HEK293 (cell line): ENCODE measurements around the gene MSRB3.

Source experiments
- CTCF ChIA-PET: fragments of 350-600 bp; formaldehyde crosslinking; extraction: SDS; loops from one replicate; lab custom pipeline; 2021; ENCODE audit warnings: antibody characterized with exemption; lab: Yijun Ruan, JAX
- POLR2A ChIA-PET: fragments of 300-600 bp; formaldehyde crosslinking; extraction: SDS; loops from one replicate; lab custom pipeline; 2020; ENCODE audit warnings: antibody characterized with exemption, inconsistent platforms; lab: Yijun Ruan, JAX
- H3K27ac ChIP-seq: fragments of 200-500 bp; sonication (Bioruptor generic); 2 replicates; pipeline ENCODE4 v1.5.1; 2014; ENCODE audit warnings: low read depth, low read length, control low read depth, inconsistent platforms; ENCODE audit errors: extremely low read depth
- H3K36me3 ChIP-seq, 2 experiments: fragments of 200-500 bp in 1 of 2; sonication (Bioruptor generic) in 1 of 2; 1 replicate in 1 of 2; 2 replicates in 1 of 2; pipeline ENCODE4 v1.5.1; 2014 to 2017; ENCODE audit warnings: inconsistent platforms in 2 of 2, low read length in 2 of 2; ENCODE audit not compliant: control insufficient read depth in 2 of 2, insufficient read depth in 1 of 2
- H3K4me1 ChIP-seq: fragments of 200-500 bp; sonication (Bioruptor generic); 2 replicates; pipeline ENCODE4 v1.5.1; 2014; ENCODE audit warnings: mild to moderate bottlenecking, low read length, inconsistent platforms; ENCODE audit not compliant: control insufficient read depth, insufficient read depth
- H3K4me3 ChIP-seq: 2 replicates; pipeline ENCODE4 v1.5.1; 2011; ENCODE audit warnings: low read depth, mild to moderate bottlenecking, control low read depth, low read length, moderate library complexity
- H3K9me3 ChIP-seq: fragments of 200-500 bp; sonication (Bioruptor generic); 2 replicates; pipeline ENCODE4 v1.5.1; 2014; ENCODE audit warnings: low read depth, low read length, inconsistent platforms; ENCODE audit not compliant: control insufficient read depth, insufficient read depth
- FEZF1 ChIP-seq: fragments of 450-650 bp; formaldehyde crosslinking; IDR thresholded peaks from 2 replicates; pipeline ENCODE4 v1.5.1; 2016; ENCODE audit warnings: missing biosample characterization, missing genetic modification characterization
- HIC1 ChIP-seq: fragments of 450-650 bp; formaldehyde crosslinking; IDR thresholded peaks from 2 replicates; pipeline ENCODE4 v1.5.1; 2016; ENCODE audit warnings: missing biosample characterization, missing genetic modification characterization
- HOXA7 ChIP-seq: sonication (generic); formaldehyde crosslinking; IDR thresholded peaks from 2 replicates; pipeline ENCODE4 v1.8.1; 2022; ENCODE audit warnings: missing genetic modification reagents, borderline replicate concordance
- HOXC10 ChIP-seq: sonication (generic); formaldehyde crosslinking; IDR thresholded peaks from 2 replicates; pipeline ENCODE4 v1.8.1; 2023; ENCODE audit warnings: mild to moderate bottlenecking, missing genetic modification reagents
- HOXD13 ChIP-seq: sonication (generic); formaldehyde crosslinking; IDR thresholded peaks from 2 replicates; pipeline ENCODE4 v1.8.0; 2022; ENCODE audit warnings: missing genetic modification reagents, borderline replicate concordance
- KLF1 ChIP-seq: fragments of 450-650 bp; formaldehyde crosslinking; IDR thresholded peaks from 2 replicates; pipeline ENCODE4 v1.5.1; 2016; ENCODE audit warnings: missing biosample characterization, missing genetic modification characterization
- MEIS1 ChIP-seq: sonication (generic); formaldehyde crosslinking; IDR thresholded peaks from 2 replicates; pipeline ENCODE4 v1.8.1; 2022; ENCODE audit warnings: missing genetic modification reagents, mild to moderate bottlenecking, borderline replicate concordance
- ZFHX2 ChIP-seq: fragments of 450-650 bp; formaldehyde crosslinking; conservative IDR thresholded peaks from 2 replicates; pipeline ENCODE4 v1.5.1; 2016; ENCODE audit warnings: missing biosample characterization, missing genetic modification characterization
- ZIC2 ChIP-seq: fragments of 450-650 bp; formaldehyde crosslinking; IDR thresholded peaks from 2 replicates; pipeline ENCODE4 v1.5.1; 2016; ENCODE audit warnings: missing biosample characterization, missing genetic modification characterization
- ZNF114 ChIP-seq: fragments of 450-650 bp; formaldehyde crosslinking; IDR thresholded peaks from 2 replicates; pipeline ENCODE4 v1.5.0; 2017; ENCODE audit warnings: missing biosample characterization, missing genetic modification characterization
- ZNF138 ChIP-seq: fragments of 450-650 bp; formaldehyde crosslinking; IDR thresholded peaks from 2 replicates; pipeline ENCODE4 v1.5.1; 2016; ENCODE audit warnings: missing biosample characterization, missing genetic modification characterization, borderline replicate concordance
- ZNF169 ChIP-seq: fragments of 450-650 bp; formaldehyde crosslinking; IDR thresholded peaks from 2 replicates; pipeline ENCODE4 v1.5.1; 2016; ENCODE audit warnings: missing biosample characterization, missing genetic modification characterization
- ZNF184 ChIP-seq: fragments of 450-650 bp; IDR thresholded peaks from 2 replicates; pipeline ENCODE4 v1.5.1; 2018; ENCODE audit warnings: missing biosample characterization, mild to moderate bottlenecking, missing genetic modification characterization
- ZNF2 ChIP-seq: fragments of 450-650 bp; formaldehyde crosslinking; IDR thresholded peaks from 2 replicates; pipeline ENCODE4 v1.5.1; 2016; ENCODE audit warnings: missing biosample characterization, missing genetic modification characterization
- ZNF239 ChIP-seq: fragments of 450-650 bp; formaldehyde crosslinking; IDR thresholded peaks from 2 replicates; pipeline ENCODE4 v1.5.1; 2016; ENCODE audit warnings: missing biosample characterization, missing genetic modification characterization
- ZNF24 ChIP-seq: fragments of 450-650 bp; formaldehyde crosslinking; IDR thresholded peaks from 2 replicates; pipeline ENCODE4 v1.5.1; 2016; ENCODE audit warnings: missing biosample characterization, missing genetic modification characterization
- ZNF26 ChIP-seq: fragments of 450-650 bp; formaldehyde crosslinking; IDR thresholded peaks from 2 replicates; pipeline ENCODE4 v1.5.1; 2016; ENCODE audit warnings: missing biosample characterization, missing genetic modification characterization
- ZNF292 ChIP-seq: fragments of 450-650 bp; formaldehyde crosslinking; IDR thresholded peaks from 2 replicates; pipeline ENCODE4 v1.5.1; 2016; ENCODE audit warnings: low read depth, missing biosample characterization, missing genetic modification characterization, borderline replicate concordance
- ZNF394 ChIP-seq: fragments of 450-650 bp; formaldehyde crosslinking; IDR thresholded peaks from 2 replicates; pipeline ENCODE4 v1.5.1; 2016; ENCODE audit warnings: missing biosample characterization, missing genetic modification characterization, mild to moderate bottlenecking, moderate library complexity, borderline replicate concordance
- ZNF426 ChIP-seq: fragments of 450-650 bp; formaldehyde crosslinking; IDR thresholded peaks from 2 replicates; pipeline ENCODE4 v1.5.1; 2017; ENCODE audit warnings: missing biosample characterization, missing genetic modification characterization, mild to moderate bottlenecking, inconsistent platforms, moderate library complexity
- ZNF510 ChIP-seq: fragments of 450-650 bp; formaldehyde crosslinking; IDR thresholded peaks from 2 replicates; pipeline ENCODE4 v1.5.1; 2018; ENCODE audit warnings: mild to moderate bottlenecking, missing genetic modification characterization, missing biosample characterization; ENCODE audit not compliant: insufficient replicate concordance
- ZNF513 ChIP-seq: fragments of 450-650 bp; IDR thresholded peaks from 2 replicates; pipeline ENCODE4 v1.5.1; 2018; ENCODE audit warnings: missing biosample characterization, missing genetic modification characterization
- ZNF544 ChIP-seq: fragments of 450-650 bp; formaldehyde crosslinking; IDR thresholded peaks from 2 replicates; pipeline ENCODE4 v1.5.0; 2017; ENCODE audit warnings: missing biosample characterization, missing genetic modification characterization
- ZNF623 ChIP-seq: fragments of 450-650 bp; formaldehyde crosslinking; IDR thresholded peaks from 2 replicates; pipeline ENCODE4 v1.5.1; 2016; ENCODE audit warnings: missing biosample characterization, missing genetic modification characterization
- ZNF626 ChIP-seq: fragments of 450-650 bp; sonication (Bioruptor Pico); formaldehyde crosslinking; IDR thresholded peaks from 2 replicates; pipeline ENCODE4 v1.5.1; 2018; ENCODE audit warnings: missing biosample characterization, missing genetic modification characterization, inconsistent platforms
- ZNF654 ChIP-seq: fragments of 450-650 bp; formaldehyde crosslinking; IDR thresholded peaks from 2 replicates; pipeline ENCODE4 v1.5.1; 2016; ENCODE audit warnings: low read depth, missing biosample characterization, missing genetic modification characterization
- ZNF677 ChIP-seq: fragments of 450-650 bp; IDR thresholded peaks from 2 replicates; pipeline ENCODE4 v1.5.0; 2018; ENCODE audit warnings: missing biosample characterization, mild to moderate bottlenecking, missing genetic modification characterization, moderate library complexity
- ZNF777 ChIP-seq: fragments of 450-650 bp; formaldehyde crosslinking; IDR thresholded peaks from 2 replicates; pipeline ENCODE4 v1.5.1; 2017; ENCODE audit warnings: missing biosample characterization, missing genetic modification characterization, borderline replicate concordance
- ZNF837 ChIP-seq: fragments of 450-650 bp; formaldehyde crosslinking; IDR thresholded peaks from 2 replicates; pipeline ENCODE4 v1.5.1; 2016; ENCODE audit warnings: missing biosample characterization, missing genetic modification characterization
- ZSCAN4 ChIP-seq: fragments of 450-650 bp; formaldehyde crosslinking; IDR thresholded peaks from 2 replicates; pipeline ENCODE4 v1.5.1; 2017; ENCODE audit warnings: missing biosample characterization, missing genetic modification characterization

The MSRB3 gene

GRCh38 chr12:65343230-65343629, 64.7 kb downstream of the MSRB3 start (continued):
- TF ChIP-seq ZNF654 (tag by site-specific recombination) (no peak), ZNF239 (tag by site-specific recombination) (no peak), ZNF138 (tag by site-specific recombination) (no peak), ZNF169 (tag by site-specific recombination) (no peak), ZNF2 (no peak), ZNF426 (tag by site-specific recombination) (no peak), FEZF1 (tag by site-specific recombination) (no peak), ZNF184 (tag by site-specific recombination) (no peak), ZNF114 (tag by site-specific recombination) (no peak), HIC1 (tag by site-specific recombination) (no peak)

GRCh38 chr12:65343801-65344200, 65.3 kb downstream of the MSRB3 start:
- CTCF ChIA-PET: interaction anchor here (0.8 kb wide), 1 partner anchor 30 kb away, joined by 3 read pairs; no protein-coding TSS in a partner anchor
- H3K27ac ChIP-seq: no peak overlapping the region
- TF ChIP-seq ZNF24 (tag by site-specific recombination): no peak
- no peak for TF ChIP-seq HOXC10 (CRISPR knock-in tag)
- TF ChIP-seq ZNF169 (tag by site-specific recombination): no peak
- no peak for TF ChIP-seq ZNF626 (tag by site-specific recombination)
- no peak for TF ChIP-seq ZNF510 (tag by site-specific recombination)
- TF ChIP-seq ZNF623 (tag by site-specific recombination): no peak
- TF ChIP-seq ZNF777 (tag by site-specific recombination): no peak
- TF ChIP-seq FEZF1 (tag by site-specific recombination): no peak
- TF ChIP-seq ZNF544 (tag by site-specific recombination): no peak
- no peak for TF ChIP-seq ZNF292 (tag by site-specific recombination)
- no peak for TF ChIP-seq ZIC2 (tag by site-specific recombination)
- TF ChIP-seq ZNF513 (tag by site-specific recombination): no peak
- TF ChIP-seq, all 188 proteins: peak for 0
- POLR2A ChIA-PET: no interaction called here
- no peaks in the 10 kb centered on the region for H3K9me3 ChIP-seq
- no peak overlapping the region for H3K4me3 ChIP-seq
- no peaks in the 10 kb centered on the region for H3K36me3 ChIP-seq
- H3K4me1 ChIP-seq: no peaks in the 10 kb centered on the region

- Histone ChIP-seq H3K36me3 (no peaks in the 10 kb centered on the region), H3K9me3 (no peaks in the 10 kb centered on the region), H3K4me3 (no peak overlapping the region), H3K4me1 (no peaks in the 10 kb centered on the region), H3K27ac (no peak overlapping the region)
- CTCF ChIA-PET: interaction anchor here (0.7 kb wide), 1 partner anchor 201 kb away, joined by 3 read pairs; no protein-coding TSS in a partner anchor
- POLR2A ChIA-PET: no interaction called here
- TF ChIP-seq MEIS1 (CRISPR knock-in tag) (no peak), ZNF26 (no peak), ZNF394 (tag by site-specific recombination) (no peak), ZFHX2 (tag by site-specific recombination) (no peak), ZNF184 (tag by site-specific recombination) (no peak), ZNF837 (tag by site-specific recombination) (no peak), HOXA7 (no peak), KLF1 (tag by site-specific recombination) (no peak), HOXD13 (CRISPR knock-in tag) (no peak), ZNF426 (tag by site-specific recombination) (no peak), ZNF677 (tag by site-specific recombination) (no peak), ZSCAN4 (tag by site-specific recombination) (no peak)
Measured at GRCh38 chr12:65355461-65355860, 77.0 kb downstream of the MSRB3 start.
